Measurements from ENCODE around the gene LCE1D. TPM values are rescaled to one million over a fixed set of nuclear protein-coding genes. Genes with fewer than 3 reads are reported as not detected.

Gene LCE1D
- total RNA-seq, 1 donor from 2014 or later = not detected

DNA sequence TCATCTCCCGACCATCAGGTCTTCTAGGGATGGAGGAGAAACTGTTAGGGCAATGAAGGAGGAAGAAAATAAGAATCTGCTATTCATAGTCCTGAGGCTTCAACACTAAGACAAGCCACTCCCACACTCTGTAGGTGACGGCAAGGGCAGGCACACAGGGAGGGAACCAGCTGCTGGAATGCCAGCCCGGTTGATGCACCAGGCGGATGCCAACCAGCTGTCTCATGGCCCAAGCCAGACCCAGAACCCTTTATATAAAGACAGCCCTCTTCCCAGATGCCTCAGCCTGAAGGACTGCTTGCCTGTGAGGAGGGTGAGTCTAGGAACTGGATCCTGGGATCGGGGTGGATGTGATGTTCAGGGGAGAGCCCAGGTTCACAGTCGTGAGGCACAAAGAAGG lies 38.8 kb upstream of the LCE1D start, which contains the start of gene KPRP:
KPRP (plus strand) TSS at position 279 of the 400 bp plus-strand sequence. CDS start 1,564 bp downstream, outside the sequence.
- H3K9me3 Mint-ChIP-seq (ENCODE audit: unreplicated experiment) = peaks cover 33% of the 10 kb centered on the region
- no peak within 1 kb of the TSS for H3K27ac Mint-ChIP-seq (ENCODE audit: unreplicated experiment)
- H3K4me1 Mint-ChIP-seq (ENCODE audit: unreplicated experiment) = no peaks in the 10 kb centered on the region
- no peaks in the 10 kb centered on the region for H3K27me3 Mint-ChIP-seq (ENCODE audit: unreplicated experiment)
- H3K4me3 Mint-ChIP-seq (ENCODE audit: unreplicated experiment) = no peak within 1 kb of the TSS
- H3K36me3 Mint-ChIP-seq (ENCODE audit: unreplicated experiment) = no peaks in the 10 kb centered on the region
- no peak for DNase-seq (ENCODE audit: extremely low spot score, unreplicated experiment)
- TF ChIP-seq CTCF (IDR thresholded peaks at IDR 0.05) = no peak

GRCh38 chr1:152758636-152759035 lies 37.9 kb upstream of the LCE1D start:
- H3K4me1 Mint-ChIP-seq (ENCODE audit: unreplicated experiment) = no peaks in the 10 kb centered on the region
- no peaks in the 10 kb centered on the region for H3K36me3 Mint-ChIP-seq (ENCODE audit: unreplicated experiment)
- H3K27me3 Mint-ChIP-seq (ENCODE audit: unreplicated experiment) = no peaks in the 10 kb centered on the region
- H3K27ac Mint-ChIP-seq (ENCODE audit: unreplicated experiment) = no peak overlapping the region
- no peak for TF ChIP-seq CTCF (IDR thresholded peaks at IDR 0.05)
- peaks cover 30% of the 10 kb centered on the region for H3K9me3 Mint-ChIP-seq (ENCODE audit: unreplicated experiment)
- DNase-seq (ENCODE audit: extremely low spot score, unreplicated experiment) = no peak
- no peak overlapping the region for H3K4me3 Mint-ChIP-seq (ENCODE audit: unreplicated experiment)

DNA sequence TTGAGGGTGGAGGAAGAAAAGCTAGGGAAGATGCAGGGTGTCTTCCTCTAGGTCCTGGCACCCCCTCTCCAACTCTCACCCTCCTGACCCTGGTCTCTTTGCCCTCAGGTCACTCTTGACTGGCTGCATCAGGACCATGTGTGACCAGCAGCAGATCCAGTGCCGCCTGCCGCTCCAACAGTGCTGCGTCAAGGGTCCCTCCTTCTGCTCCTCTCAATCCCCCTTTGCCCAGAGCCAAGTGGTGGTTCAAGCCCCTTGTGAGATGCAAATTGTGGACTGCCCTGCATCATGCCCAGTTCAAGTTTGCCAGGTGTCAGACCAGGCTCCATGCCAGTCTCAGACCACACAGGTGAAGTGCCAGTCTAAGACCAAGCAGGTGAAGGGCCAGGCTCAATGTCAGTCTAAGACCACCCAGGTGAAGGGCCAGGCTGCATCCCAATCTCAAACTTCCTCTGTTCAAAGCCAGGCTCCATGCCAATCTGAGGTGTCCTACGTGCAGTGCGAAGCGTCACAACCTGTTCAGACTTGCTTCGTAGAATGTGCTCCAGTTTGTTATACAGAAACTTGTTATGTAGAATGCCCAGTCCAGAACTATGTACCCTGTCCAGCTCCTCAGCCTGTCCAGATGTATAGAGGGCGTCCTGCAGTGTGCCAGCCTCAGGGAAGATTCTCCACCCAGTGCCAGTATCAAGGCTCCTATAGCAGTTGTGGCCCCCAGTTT lies 36.9 kb upstream of the LCE1D start:
- Mint-ChIP-seq H3K36me3 (ENCODE audit: unreplicated experiment) (no peaks in the 10 kb centered on the region), H3K27ac (ENCODE audit: unreplicated experiment) (no peak overlapping the region), H3K4me1 (ENCODE audit: unreplicated experiment) (no peaks in the 10 kb centered on the region), H3K4me3 (ENCODE audit: unreplicated experiment) (no peak overlapping the region), H3K9me3 (ENCODE audit: unreplicated experiment) (peaks cover 30% of the 10 kb centered on the region), H3K27me3 (ENCODE audit: unreplicated experiment) (no peaks in the 10 kb centered on the region)
- no peak for DNase-seq (ENCODE audit: extremely low spot score, unreplicated experiment)
- TF ChIP-seq CTCF (IDR thresholded peaks at IDR 0.05) = no peak

DNA sequence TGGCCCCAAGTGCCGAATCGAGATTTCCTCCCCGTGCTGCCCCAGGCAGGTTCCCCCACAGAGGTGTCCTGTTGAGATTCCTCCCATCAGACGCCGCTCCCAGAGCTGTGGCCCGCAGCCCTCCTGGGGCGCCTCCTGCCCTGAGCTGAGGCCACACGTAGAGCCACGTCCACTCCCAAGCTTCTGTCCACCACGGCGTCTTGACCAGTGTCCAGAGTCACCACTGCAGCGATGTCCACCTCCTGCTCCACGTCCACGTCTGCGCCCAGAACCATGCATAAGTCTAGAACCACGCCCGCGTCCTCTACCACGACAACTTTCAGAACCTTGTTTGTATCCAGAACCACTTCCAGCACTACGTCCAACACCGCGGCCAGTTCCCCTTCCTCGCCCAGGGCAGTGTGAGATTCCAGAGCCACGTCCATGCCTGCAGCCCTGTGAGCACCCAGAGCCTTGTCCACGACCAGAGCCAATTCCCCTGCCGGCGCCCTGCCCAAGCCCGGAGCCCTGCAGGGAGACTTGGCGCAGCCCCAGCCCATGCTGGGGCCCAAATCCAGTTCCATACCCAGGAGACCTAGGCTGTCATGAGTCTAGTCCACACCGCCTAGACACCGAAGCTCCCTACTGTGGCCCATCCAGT lies 35.9 kb upstream of the LCE1D start:
- no peaks in the 10 kb centered on the region for H3K4me1 Mint-ChIP-seq (ENCODE audit: unreplicated experiment)
- H3K9me3 Mint-ChIP-seq (ENCODE audit: unreplicated experiment) = peaks cover 29% of the 10 kb centered on the region
- no peak for DNase-seq (ENCODE audit: extremely low spot score, unreplicated experiment)
- no peaks in the 10 kb centered on the region for H3K27me3 Mint-ChIP-seq (ENCODE audit: unreplicated experiment)
- H3K27ac Mint-ChIP-seq (ENCODE audit: unreplicated experiment) = no peak overlapping the region
- H3K36me3 Mint-ChIP-seq (ENCODE audit: unreplicated experiment) = no peaks in the 10 kb centered on the region
- TF ChIP-seq CTCF (IDR thresholded peaks at IDR 0.05) = no peak
- H3K4me3 Mint-ChIP-seq (ENCODE audit: unreplicated experiment) = no peak overlapping the region

- H3K36me3 Mint-ChIP-seq (ENCODE audit: unreplicated experiment) = no peaks in the 10 kb centered on the region
- no peaks in the 10 kb centered on the region for H3K27me3 Mint-ChIP-seq (ENCODE audit: unreplicated experiment)
- no peak for DNase-seq (ENCODE audit: extremely low spot score, unreplicated experiment)
- H3K4me1 Mint-ChIP-seq (ENCODE audit: unreplicated experiment) = no peaks in the 10 kb centered on the region
- no peak overlapping the region for H3K4me3 Mint-ChIP-seq (ENCODE audit: unreplicated experiment)
- H3K9me3 Mint-ChIP-seq (ENCODE audit: unreplicated experiment) = peaks cover 25% of the 10 kb centered on the region
- TF ChIP-seq CTCF (IDR thresholded peaks at IDR 0.05) = no peak
- H3K27ac Mint-ChIP-seq (ENCODE audit: unreplicated experiment) = no peak overlapping the region
Observed at GRCh38 chr1:152761609-152762213, 34.8 kb upstream of the LCE1D start.
